HG03159 (cell line): ENCODE data around the gene ZBTB8OS.
"Not testable (repeated sequence)": the region's sequence is repeated elsewhere in the genome, so short reads cannot be mapped to it uniquely, and the experiment has no call there.

Experiments used
- ATAC-seq: cut with Tn5 transposase; IDR thresholded peaks from one replicate; pipeline ENCODE4 v1.9.1; 2021; ENCODE audit warnings: mild to moderate bottlenecking, moderate library complexity; ENCODE audit not compliant: unreplicated experiment

Gene ZBTB8OS

DNA sequence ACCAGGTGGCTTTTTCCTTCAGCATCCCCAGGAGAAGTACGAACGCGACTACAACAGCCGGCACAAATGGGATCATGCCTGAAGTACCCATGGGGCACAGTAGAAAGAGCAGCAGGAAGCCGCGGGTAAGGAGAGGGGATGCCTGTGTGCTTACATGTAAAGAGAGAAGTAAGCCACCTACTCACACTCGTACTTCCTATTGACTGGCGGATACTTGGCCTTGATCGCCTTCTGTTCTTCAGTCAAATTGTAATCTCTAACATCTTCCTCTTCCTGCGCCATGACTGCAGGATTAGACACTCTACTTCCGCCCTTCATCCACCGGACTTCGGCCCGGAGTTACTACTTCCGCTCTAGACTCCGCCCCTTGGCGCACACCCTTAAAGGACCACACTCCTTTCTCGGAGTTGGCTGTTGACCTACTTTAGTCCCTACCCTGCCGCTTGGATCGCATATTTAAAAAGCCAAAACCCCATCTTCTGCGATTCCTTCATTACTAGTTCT is at the start of gene ZBTB8OS:
TSS of gene ZBTB8OS (minus strand) at position 303 of the 504 bp plus-strand sequence. CDS start at position 282, 21 bp downstream.
- ATAC-seq: peak; percentile 68

DNA sequence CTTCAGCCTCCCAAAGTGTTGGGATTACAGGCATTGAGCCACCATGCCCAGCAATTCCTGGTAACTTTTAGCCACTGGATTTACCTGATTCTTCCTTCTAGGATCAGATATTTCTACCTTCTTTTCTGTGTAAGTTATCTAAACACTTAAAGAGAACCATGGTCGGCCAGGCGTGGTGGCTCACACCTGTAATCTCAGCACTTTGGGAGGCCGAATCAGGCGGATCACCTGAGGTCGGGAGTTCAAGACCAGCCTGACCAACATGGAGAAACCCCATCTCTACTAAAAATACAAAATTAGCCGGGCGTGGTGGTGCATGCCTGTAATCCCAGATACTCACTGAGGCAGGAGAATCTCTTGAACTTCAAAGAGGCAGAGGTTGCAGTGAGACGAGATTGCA is 46.6 kb upstream of the ZBTB8OS start:
- ATAC-seq: not testable (repeated sequence)

DNA sequence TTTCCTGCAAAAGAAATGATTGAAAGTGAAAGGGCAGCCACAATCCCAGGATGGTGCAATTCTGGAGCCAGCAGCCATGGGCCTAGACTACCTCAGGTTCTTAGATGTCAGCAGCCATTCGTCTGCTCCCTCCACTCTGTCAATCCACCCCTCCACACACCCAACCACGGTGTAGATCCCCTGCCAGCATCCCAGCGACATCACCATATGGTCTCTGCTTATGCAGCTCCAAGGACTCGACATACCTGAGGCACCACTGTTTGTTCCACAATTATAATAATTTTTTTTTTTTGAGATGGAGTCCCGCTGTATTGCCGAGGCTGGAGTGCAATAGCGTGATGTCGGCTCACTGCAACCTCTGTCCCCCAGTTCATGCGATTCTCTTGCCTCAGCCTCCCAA is 45.7 kb upstream of the ZBTB8OS start:
- no peak for ATAC-seq

DNA sequence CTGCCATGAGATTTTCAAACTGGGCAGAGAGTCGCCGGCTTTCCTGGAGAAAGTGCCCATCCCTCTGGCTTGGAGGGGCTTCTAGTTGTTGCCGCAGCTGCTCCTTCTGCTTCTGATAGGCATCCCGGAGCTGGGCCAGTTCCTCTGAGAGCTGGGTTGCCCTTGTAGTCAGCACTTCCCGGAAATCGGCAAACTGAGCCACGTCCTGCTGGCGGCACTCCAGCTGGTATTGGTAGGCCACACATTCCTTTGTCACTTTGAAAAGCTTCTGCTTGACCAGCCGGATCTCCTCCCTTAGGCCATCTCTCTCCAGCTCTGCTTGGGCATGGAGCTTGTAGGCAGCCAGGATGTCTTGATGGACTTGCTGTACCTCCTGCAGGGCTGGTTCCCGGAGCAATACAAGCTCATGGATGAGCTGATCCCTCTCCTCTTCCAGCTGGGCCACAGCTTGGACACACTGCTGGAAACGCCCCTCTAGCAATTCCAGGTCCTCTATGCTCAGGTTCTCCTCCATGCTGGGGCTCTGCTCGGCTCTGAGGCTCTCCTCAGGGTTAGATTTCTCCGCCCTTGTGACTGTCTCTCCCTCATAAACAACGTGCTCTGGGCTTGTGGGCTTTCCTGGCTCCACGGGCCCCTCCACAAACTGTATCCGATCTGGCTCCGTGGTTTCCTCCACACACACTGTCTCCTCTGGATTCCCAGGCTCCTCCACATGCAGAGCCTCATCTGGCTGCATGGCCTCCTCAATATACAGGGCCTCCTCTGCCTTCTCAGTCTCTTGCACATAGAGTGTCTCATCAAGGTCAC is 45.0 kb upstream of the ZBTB8OS start:
- no peak for ATAC-seq

DNA sequence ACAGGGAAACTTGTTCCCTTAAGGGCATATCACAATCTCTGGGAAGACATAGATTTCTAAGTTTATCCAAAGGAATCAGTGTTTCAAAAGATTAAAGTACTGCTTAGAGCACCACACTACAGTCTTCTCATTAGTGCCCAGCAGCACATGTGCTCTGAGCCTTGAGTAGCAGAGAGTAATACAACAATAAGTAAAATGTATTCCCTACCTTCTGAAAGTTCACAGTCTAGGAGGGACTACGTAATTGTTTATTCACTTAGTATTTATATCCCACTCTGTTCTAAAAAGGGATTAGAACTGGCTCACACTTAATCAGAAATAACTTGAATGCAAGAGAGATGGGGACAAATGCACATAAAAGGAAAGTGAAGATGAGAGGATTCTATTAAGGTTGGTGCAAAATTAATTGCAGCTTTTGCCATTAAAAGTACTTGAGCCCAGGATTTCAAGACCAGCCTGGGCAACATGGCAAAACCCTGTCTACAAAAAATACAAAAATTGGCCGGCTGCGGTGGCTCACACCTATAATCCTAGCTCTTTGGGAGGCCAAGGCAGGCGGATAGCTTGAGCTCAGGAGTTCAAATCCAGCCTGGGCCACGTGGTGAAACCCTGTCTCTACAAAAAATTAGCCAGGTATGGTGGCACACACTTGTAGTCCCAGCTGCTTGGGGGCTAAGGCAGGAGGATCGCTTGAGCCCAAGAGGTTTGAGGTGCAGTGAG is 43.3 kb upstream of the ZBTB8OS start:
- ATAC-seq: no peak

DNA sequence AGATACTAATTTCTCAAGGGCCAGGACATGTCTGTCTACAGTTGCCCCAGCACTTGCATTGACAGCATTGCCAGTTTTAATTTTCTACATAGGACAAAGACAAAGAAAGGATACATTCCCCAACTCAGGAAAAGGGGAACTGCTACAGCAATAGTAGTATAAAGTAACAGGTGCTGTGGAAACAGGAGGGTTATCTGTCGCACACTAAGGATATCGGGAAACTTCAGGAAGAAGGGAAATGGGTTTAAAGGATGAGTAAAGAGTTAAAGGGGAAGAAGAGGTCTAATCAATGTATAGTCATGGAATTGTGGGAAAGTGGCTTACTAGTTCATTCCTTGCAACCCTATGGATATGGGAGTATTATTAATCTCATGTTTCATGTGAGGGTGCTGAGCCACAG is 36.0 kb upstream of the ZBTB8OS start:
- no peak for ATAC-seq

DNA sequence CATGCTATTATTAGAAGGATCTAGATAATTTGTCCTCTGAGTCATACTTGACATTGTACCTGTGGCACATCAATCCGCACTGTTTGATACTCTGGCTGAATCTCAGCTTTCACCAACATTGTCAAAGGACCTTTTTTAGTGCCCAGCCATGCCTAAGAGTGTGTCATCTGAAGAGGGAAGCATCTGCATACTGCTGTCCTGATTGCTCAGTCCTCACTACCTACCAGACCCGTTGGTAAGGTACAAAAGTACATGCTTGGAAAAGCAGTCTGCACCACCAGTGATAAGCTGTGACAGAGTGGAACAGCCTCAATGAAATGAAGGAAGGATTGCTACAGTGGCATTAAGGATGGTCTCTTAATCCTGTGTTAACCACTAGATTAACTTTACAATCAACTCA is 35.1 kb upstream of the ZBTB8OS start:
- ATAC-seq: no peak

DNA sequence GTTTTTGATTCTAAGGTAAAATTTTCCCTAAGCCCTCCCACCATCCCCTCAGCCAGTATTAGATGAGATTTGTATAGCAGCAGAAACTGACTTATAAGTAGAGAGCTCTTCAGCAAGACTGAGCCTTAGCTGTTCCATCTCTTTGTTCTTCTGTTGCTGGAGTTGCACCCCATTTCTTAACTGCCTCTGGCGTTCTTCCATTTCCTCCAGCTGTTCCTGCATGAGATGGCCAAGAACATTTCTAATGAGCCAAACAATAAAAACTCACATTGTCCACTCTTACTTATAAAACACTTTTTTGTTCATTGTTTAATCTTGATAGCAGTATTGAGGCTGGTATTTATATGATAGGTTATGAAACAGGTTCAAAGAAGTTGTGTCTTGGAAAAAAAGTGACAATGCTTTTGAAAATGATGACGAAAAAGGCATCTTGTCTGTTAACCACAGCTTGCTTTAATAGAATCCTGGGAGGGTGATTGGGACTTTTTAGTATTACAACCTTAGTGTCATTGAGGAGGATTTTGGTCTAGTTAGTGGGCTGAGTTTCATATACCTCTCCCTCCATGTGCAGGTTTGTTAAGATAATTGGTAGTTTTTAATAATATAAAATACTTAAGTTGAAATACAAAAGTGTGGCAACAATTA is 33.9 kb upstream of the ZBTB8OS start:
- ATAC-seq: no peak

DNA sequence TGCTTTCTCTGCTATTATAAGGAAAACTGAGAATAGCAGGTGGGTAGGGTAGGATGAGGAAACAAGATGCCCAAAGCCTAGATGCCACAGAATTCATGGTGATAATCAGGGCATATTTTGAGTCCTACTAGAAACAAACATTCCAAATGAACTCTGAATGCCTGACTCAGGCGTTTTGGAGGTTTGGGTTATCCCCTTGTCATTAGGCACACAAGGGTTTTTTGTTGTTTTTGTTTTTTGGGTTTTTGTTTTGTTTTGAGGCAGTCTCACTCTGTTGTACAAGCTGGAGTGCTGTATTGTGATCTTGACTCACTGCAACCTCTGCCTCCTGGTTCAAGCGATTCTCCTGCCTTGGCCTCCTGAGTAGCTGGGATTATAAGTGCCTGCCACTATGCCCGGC is 33.0 kb upstream of the ZBTB8OS start:
- ATAC-seq: no peak

DNA sequence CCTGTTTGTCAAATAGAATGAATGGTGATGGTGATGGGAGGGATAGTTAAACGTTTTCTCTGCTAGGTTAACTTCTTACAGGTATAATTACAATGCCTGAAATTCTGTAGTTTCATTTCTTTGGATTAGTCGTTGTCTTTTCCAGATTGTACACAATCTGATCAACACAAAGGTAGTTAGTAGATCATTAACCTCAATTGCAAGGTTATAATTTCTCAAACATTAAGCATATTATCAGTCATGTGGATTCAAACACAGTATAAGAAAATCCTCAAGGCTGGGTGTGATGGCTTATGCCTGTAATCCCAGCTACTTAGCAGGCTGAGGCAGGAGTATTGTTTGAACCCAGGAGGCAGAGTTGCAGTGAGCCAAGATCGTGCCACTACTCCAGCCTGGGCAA is 31.6 kb upstream of the ZBTB8OS start:
- ATAC-seq: no peak

DNA sequence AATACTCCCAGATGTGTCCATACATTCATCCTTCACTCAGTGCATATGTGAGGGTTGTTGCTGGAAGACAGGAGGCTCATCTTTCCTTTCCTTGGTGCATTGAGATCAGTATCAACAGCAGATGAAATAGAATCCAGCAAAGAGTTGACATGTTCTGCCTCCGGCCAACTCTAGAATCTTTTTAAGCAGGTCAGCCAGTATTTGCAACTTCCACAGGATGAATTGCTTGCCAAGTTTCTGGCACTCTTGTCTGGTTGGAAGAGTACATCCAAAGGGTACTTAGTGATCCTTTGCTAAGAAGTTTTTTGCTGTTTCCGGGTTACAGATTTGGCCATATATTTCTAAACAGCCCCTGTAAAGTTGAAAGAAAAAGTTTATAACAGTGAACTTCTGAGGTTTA is 31.2 kb upstream of the ZBTB8OS start:
- ATAC-seq: no peak

DNA sequence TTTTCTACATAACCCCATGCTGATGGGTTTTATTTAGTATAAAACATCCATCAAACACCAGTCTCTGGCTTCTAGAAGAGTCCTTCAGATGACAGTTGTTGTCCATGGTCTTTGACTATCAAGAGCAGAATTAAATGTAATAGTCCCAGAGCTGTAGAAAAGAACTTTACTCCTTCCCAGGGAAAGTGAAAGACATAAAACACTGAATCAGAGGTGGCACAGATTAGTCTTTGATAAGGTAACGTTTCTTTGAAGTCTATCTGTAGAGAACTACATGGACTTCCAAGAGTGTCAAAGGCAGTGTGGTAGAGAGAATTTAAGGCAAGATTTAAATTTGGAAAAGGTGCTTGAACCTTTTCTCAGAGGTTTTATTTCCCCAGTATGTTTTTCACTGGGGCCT is 30.3 kb upstream of the ZBTB8OS start:
- ATAC-seq: no peak

DNA sequence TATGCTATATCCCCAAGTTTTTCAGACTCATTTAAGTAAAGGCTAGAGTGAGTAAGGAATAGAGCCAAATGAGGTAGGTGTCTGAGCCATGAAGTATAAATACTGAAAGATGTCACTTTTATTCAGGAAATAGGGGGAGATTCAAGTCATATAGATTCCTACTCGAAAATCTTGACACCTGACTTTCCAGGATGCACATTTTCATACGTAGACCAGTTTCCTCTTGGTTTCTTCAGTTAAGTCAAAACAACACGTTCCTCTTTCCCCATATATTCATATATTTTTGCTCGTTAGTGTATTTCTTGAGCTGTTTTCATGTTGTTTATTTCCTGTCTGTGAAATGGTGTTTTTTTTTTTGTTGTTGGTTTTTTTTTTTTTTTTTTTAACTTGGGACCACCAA is 29.6 kb upstream of the ZBTB8OS start:
- not testable (repeated sequence) for ATAC-seq

DNA sequence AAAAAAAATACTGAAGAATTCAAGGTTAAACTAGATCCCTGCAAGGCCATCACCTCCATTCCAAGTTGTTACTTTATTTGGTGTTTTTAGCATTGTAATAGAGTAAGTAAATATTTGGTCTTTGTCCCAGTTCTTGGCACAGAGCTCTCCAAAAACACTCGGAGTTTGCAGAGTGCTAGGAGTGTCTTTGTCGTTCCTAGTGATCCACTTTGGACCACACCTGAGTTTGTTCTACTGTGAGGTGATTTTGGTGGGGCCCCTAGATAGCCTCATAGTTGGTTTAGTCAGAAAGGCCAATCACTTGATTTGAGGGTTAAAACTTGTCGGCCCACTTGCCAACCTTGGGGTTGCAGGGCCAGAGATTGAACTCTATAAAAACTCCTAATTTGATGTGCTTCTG is 26.6 kb upstream of the ZBTB8OS start:
- no peak for ATAC-seq

DNA sequence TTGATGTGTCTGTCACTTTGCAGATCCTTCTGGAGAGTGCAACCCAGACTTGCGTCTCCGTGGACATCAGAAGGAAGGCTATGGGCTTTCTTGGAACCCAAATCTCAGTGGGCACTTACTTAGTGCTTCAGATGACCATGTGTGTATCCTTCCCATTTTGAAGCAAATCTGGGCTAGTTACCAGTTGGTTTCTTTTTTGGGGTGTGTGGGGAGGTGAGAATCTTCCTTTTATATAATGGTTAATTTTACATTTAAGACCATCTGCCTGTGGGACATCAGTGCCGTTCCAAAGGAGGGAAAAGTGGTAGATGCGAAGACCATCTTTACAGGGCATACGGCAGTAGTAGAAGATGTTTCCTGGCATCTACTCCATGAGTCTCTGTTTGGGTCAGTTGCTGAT is 18.4 kb upstream of the ZBTB8OS start:
- ATAC-seq: not testable (repeated sequence)

DNA sequence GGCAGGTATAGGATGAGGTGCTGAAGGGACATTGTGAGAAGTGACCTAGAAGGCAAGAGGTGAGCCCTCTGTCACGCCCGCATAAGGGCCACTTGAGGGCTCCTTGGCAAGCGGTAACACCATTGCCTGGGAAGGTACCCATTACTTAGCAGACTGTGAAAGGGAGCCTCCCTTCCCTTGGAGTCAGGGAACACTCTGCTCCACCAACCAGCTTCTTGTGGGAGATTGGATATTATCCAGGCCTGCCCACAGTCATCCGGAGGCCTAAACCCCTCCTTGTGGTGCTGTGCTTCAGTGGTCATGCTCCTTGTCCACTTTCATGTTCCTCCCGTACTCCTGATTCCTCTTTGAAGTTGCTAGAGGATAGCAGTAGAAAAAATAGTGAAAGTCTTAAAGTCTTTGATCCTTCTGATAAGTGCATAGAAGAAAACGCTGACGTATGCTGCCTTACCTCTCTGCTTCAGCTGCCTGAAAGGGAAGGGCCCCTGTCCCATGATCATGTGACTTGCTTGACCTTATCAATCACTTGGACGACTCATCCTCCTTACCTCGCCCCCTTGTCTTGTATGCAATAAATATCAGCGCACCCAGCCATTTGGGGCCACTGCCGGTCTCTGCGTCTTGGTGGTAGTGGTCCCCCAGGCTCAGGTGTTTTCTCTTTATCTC is 16.7 kb upstream of the ZBTB8OS start:
- ATAC-seq: no peak

DNA sequence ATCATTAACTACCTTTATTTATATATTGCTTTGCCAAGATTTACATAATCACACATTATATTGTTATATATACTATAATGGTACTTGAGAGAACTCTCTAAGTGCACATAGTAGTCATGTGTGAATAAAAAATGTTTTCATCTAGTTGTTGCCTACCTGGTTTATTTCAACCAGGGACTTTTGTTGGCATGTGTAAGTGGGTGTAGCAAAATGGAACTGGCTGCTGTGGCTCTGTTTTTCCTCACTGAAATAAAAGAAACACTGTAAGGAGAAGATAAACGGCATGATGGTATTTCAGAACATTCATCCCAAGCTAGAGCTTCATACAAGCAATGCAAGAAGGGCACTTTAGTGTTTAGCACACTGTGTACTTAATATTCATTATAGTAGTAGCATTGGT is 15.6 kb upstream of the ZBTB8OS start:
- ATAC-seq: no peak

DNA sequence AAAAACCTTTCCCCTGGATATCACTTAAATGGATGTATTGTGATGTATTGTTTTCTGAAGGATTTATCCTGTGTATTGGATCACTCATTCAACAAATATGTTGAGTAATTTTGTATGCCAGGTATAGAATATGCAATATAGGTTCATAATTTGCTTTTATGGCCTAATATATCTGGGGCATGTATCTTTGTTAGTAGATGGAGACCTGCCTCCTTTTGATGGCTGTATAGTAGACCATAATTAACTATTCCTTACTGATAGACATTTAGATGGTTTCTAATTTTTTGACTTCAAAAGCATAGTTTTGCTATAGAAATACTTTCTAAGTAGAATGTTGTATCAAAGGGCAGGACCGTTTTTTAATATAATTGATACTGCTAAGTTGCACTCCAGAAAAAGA is 9.2 kb upstream of the ZBTB8OS start:
- ATAC-seq: no peak

DNA sequence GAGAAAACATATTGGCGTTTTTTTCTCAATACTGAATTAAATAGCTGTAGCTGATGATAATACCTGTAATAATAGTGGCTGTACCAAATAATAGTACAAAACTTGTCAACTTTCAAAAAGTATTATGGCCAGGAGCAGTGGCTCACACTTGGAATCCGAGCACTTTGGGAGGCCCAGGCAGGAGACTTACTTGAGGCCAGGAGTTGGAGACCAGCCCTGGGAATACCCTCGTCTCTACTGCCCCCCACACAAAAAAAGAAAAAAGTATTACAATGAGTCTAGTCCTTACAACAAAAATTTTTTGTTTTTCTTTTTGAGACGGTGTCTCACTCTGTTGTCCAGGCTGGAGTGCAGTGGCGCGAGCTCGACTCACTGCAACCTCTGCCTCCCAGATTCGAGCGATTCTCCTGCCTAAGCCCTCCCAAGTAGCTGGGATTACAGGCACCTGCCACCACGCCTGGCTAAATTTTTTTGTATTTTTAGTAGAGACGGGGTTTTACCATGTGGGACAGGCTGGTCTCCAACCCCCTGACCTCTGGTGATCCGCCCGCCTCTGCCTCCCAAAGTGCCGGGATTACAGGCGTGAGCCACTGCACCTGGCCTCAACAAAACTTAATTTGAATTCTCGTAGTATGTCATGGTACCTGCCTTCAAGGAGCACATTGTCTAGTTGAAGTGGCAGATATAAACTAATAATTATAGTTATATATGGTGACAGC is 2.1 kb upstream of the ZBTB8OS start:
- no peak for ATAC-seq

DNA sequence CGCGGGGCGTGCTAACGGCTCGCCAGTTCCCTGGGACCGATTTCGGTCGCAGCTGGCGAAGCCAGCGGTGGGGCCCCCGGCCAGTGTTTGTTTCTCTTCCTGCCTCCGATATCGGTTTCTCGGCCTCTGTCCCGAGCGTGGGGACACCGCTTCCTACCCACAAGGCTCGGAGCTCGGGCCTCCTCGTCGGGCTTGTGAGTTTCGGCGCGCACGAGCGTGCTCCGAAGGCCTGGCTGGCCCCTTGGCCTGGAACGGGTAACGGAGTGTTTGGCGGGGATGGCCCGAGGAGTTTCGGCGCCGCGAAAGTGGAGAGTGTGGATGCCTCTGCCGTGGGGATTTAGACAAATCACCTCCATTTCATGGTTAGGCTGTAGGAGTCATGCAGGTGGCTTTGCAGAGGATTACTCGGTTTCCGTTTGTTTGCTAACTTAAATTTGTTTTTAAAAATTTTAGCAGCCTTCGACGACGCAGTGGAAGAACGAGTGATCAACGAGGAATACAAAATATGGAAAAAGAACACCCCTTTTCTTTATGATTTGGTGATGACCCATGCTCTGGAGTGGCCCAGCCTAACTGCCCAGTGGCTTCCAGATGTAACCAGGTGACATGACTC is 1.2 kb upstream of the ZBTB8OS start:
- ATAC-seq: no peak
